Epithelial cell of esophagus (primary cell): ENCODE results near the gene SCAPER.

Experiments
- DNase-seq: peaks from one replicate; pipeline ENCODE4 v3.0.0; 2010; ENCODE audit warnings: low read depth
- H3K4me3 ChIP-seq: 2 replicates; pipeline ENCODE4 v1.5.1; 2011; ENCODE audit warnings: mild to moderate bottlenecking, low read length, control low read depth
- CTCF ChIP-seq: IDR thresholded peaks from 2 replicates; pipeline ENCODE4 v1.5.1; 2011; ENCODE audit warnings: low read depth, mild to moderate bottlenecking, low read length, control low read depth, inconsistent platforms; ENCODE audit not compliant: insufficient read depth; ENCODE audit errors: missing control alignments

Gene SCAPER

DNA sequence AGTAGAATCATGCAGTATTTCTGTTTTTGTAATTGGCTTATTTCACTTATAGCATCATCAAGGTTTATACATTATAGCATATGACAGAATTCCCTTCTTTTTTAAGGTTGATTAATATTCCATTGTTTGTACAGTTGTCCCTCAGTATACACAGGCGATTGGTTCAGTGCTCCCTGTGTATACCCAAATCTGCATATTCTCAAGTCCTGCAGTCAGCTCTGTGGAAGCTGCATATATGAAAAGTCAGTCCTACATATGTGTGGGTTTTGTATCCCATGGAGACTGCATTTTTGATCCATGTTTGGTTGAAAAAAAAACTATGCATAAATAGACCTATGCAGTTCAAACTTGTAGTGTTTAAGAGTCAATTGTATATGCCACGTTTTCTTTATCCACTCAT lies 440.9 kb downstream of the SCAPER start:
- TF ChIP-seq CTCF: no peak
- DNase-seq: no peak
- no peak overlapping the region for H3K4me3 ChIP-seq

DNA sequence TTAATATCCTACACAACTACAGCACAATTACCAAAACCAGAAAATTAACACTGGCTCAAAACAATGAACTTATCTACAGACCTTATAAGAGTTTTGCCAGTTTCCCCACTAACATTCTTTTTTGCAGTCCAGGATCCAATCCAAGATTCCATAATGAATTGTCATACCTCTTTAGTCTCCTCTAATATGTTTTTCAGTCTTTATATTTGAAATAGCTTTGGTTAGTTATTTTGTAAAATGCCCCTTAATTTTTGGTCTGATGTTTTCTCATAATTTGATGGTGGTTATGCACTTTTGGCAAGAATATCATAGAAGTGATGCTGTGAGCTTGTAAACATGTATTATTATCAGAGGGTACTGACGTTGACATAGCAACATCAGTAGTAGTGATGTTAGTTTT lies 444.3 kb downstream of the SCAPER start:
- no peak for TF ChIP-seq CTCF
- no peak overlapping the region for H3K4me3 ChIP-seq
- no peak for DNase-seq

GRCh38 chr15:76460347-76460746 lies 444.8 kb downstream of the SCAPER start:
- H3K4me3 ChIP-seq: no peak overlapping the region
- no peak for TF ChIP-seq CTCF
- no peak for DNase-seq

- no peak for TF ChIP-seq CTCF
- no peak for DNase-seq
- H3K4me3 ChIP-seq: no peak overlapping the region
These were observed 453.6 kb downstream of the SCAPER start for GRCh38 chr15:76451540-76451939.

- no peak for TF ChIP-seq CTCF
- no peak for DNase-seq
These were observed 455.7 kb downstream of the SCAPER start for GRCh38 chr15:76449455-76449854.

GRCh38 chr15:76448755-76449154 lies 456.4 kb downstream of the SCAPER start:
- no peak for DNase-seq
- TF ChIP-seq CTCF: no peak
- H3K4me3 ChIP-seq: no peak overlapping the region

More at GRCh38 chr15:76449455-76449854, 455.7 kb downstream of the SCAPER start:
- no peak overlapping the region for H3K4me3 ChIP-seq

DNA sequence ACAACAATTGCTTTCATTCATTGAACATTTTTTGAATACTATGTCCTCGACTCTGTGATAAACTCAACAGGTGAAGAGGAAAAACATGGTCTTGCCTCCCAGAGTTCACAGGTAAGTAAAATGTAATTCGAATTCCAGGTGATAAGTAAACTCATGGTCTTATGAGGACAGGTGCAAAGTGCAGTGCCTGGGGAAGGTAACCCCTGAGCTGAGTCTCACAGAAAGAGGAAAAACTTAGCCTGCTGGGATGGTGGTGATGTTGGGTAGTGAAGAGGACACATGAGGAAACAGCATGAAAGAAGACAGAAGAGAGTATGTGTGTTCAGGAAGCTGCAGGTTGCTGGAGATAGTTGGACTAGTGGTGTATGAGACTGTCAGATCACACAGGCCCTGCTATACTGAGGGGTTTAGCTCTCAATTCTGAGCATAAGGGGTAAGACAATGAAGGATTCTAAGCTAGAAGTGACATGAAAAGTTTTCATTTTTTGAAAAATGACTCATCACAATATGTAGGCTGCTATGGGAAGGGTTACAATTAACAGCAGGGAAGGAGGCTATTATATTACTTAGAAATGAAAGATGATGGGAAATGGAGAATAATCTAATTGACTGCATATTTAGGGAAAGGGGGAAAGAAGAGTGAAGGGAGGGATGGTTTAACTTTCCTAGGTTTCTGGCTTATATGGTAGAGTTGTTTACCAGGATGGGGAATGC lies 457.3 kb downstream of the SCAPER start:
- TF ChIP-seq CTCF: no peak
- H3K4me3 ChIP-seq: no peak overlapping the region
- no peak for DNase-seq
